GM23338 (cell line): ENCODE data around the gene SUCLG2. TPM values are rescaled to one million over a fixed set of nuclear protein-coding genes. Genes with fewer than 3 reads are reported as not detected.

Experiments
- ATAC-seq: fragments of 200-7000 bp; cut with Tn5 transposase; 3 replicates; pipeline ENCODE4 v1.9.1; 2020
- DNase-seq: peaks from one replicate; pipeline ENCODE4 v3.0.0-alpha.2; 2015; ENCODE audit warnings: low spot score
- H2AFZ ChIP-seq: fragments of 200-600 bp; sonication (generic); 2 replicates; pipeline ENCODE4 v1.8.0; 2016; ENCODE audit warnings: antibody characterized with exemption, mild to moderate bottlenecking, moderate library complexity
- H3F3A ChIP-seq: fragments of 200-600 bp; sonication (generic); replicated peaks from 2 replicates; pipeline ENCODE4 v1.8.0; 2017; ENCODE audit warnings: antibody characterized with exemption, mixed run types, low read depth
- H3K27ac ChIP-seq: fragments of 200-600 bp; sonication (generic); 2 replicates; pipeline ENCODE4 v1.6.1; 2016; ENCODE audit warnings: low read depth
- H3K27me3 ChIP-seq: fragments of 200-600 bp; sonication (generic); 2 replicates; pipeline ENCODE4 v1.8.0; 2016; ENCODE audit warnings: mild to moderate bottlenecking, mixed run types, moderate library complexity; ENCODE audit not compliant: insufficient read depth
- H3K36me3 ChIP-seq: fragments of 200-600 bp; sonication (generic); 2 replicates; pipeline ENCODE4 v1.8.0; 2016; ENCODE audit warnings: mild to moderate bottlenecking; ENCODE audit not compliant: insufficient read depth
- H3K4me1 ChIP-seq: fragments of 200-600 bp; sonication (generic); 2 replicates; pipeline ENCODE4 v1.8.0; 2016; ENCODE audit warnings: mild to moderate bottlenecking, moderate library complexity; ENCODE audit not compliant: insufficient read depth
- H3K4me2 ChIP-seq: fragments of 200-600 bp; sonication (generic); 2 replicates; pipeline ENCODE4 v1.7.1; 2017; ENCODE audit warnings: mixed run types
- H3K4me3 ChIP-seq: fragments of 200-600 bp; sonication (generic); 2 replicates; pipeline ENCODE4 v1.6.1; 2016; ENCODE audit warnings: mixed run types
- H3K79me2 ChIP-seq: fragments of 200-600 bp; sonication (generic); replicated peaks from 2 replicates; pipeline ENCODE4 v1.8.0; 2017; ENCODE audit warnings: mild to moderate bottlenecking; ENCODE audit not compliant: insufficient read depth
- H3K9me2 ChIP-seq: fragments of 200-600 bp; sonication (generic); 2 replicates; pipeline ENCODE4 v1.8.0; 2017; ENCODE audit not compliant: insufficient read depth
- H4K20me1 ChIP-seq: fragments of 200-600 bp; sonication (generic); replicated peaks from 2 replicates; pipeline ENCODE4 v1.8.0; 2017; ENCODE audit warnings: mild to moderate bottlenecking; ENCODE audit not compliant: insufficient read depth
- H3K27ac Mint-ChIP-seq: 2 replicates; pipeline ENCODE4 v1.8.0; 2020; ENCODE audit warnings: inconsistent platforms, mild to moderate bottlenecking, moderate library complexity, mixed read lengths
- H3K27me3 Mint-ChIP-seq: 3 replicates; pipeline ENCODE4 v1.8.0; 2022; ENCODE audit warnings: low read depth, mild to moderate bottlenecking, moderate library complexity, mixed read lengths, inconsistent platforms; ENCODE audit not compliant: insufficient read depth, poor library complexity
- H3K36me3 Mint-ChIP-seq: 3 replicates; pipeline ENCODE4 v1.8.0; 2021; ENCODE audit warnings: low read depth, mild to moderate bottlenecking, inconsistent platforms, moderate library complexity, mixed read lengths
- H3K4me1 Mint-ChIP-seq: 3 replicates; pipeline ENCODE4 v1.8.0; 2020; ENCODE audit warnings: mild to moderate bottlenecking, inconsistent platforms, mixed read lengths
- H3K4me3 Mint-ChIP-seq: 3 replicates; pipeline ENCODE4 v1.8.0; 2021; ENCODE audit warnings: moderate library complexity, mild to moderate bottlenecking, inconsistent platforms, mixed read lengths
- H3K9me3 Mint-ChIP-seq: 3 replicates; pipeline ENCODE4 v1.8.0; 2020; ENCODE audit warnings: moderate library complexity, mild to moderate bottlenecking, inconsistent platforms, mixed read lengths
- CREB1 ChIP-seq: fragments of 250-450 bp; sonication (Bioruptor Pico); IDR thresholded peaks from 2 replicates; pipeline ENCODE4 v1.5.0; 2020; ENCODE audit warnings: low read depth, mild to moderate bottlenecking, moderate library complexity
- EZH2 ChIP-seq: fragments of 200-600 bp; sonication (generic); IDR thresholded peaks from one replicate; pipeline ENCODE4 v1.8.0; 2017; ENCODE audit warnings: antibody characterized with exemption, mild to moderate bottlenecking, low read depth; ENCODE audit not compliant: unreplicated experiment
- EZH2phosphoT487 ChIP-seq: fragments of 200-600 bp; sonication (generic); IDR thresholded peaks from one replicate; pipeline ENCODE4 v1.8.1; 2018; ENCODE audit warnings: antibody characterized with exemption; ENCODE audit not compliant: unreplicated experiment
- JUNB ChIP-seq: IDR thresholded peaks from one replicate; pipeline ENCODE4 v1.6.1; 2016; ENCODE audit warnings: antibody characterized with exemption; ENCODE audit not compliant: unreplicated experiment
- NANOG ChIP-seq: IDR thresholded peaks from 2 replicates; pipeline ENCODE4 v1.6.1; 2016; ENCODE audit warnings: antibody characterized with exemption, borderline replicate concordance
- POLR2AphosphoS5 ChIP-seq: IDR thresholded peaks from 2 replicates; pipeline ENCODE4 v1.6.1; 2016; ENCODE audit warnings: antibody characterized with exemption, low read depth
- STAT1 ChIP-seq: IDR thresholded peaks from one replicate; pipeline ENCODE4 v1.6.1; 2016; ENCODE audit warnings: antibody characterized with exemption; ENCODE audit not compliant: unreplicated experiment
- ZNF114 ChIP-seq: fragments of 250-450 bp; sonication (Bioruptor Pico); IDR thresholded peaks from 2 replicates; pipeline ENCODE4 v1.5.0; 2020; ENCODE audit warnings: mild to moderate bottlenecking, moderate library complexity
- ZNF331 ChIP-seq: fragments of 250-450 bp; sonication (Bioruptor Pico); IDR thresholded peaks from 2 replicates; pipeline ENCODE4 v1.5.0; 2020; ENCODE audit warnings: low read depth, mild to moderate bottlenecking, moderate library complexity
- polyA plus RNA-seq: library from polyadenylated mRNA; unstranded; fragments of >200 nt; fragmentation: Nextera tagmentation; extraction: Ambion mirVana; gene quantifications from 2 replicates; pipeline ENCODE4 v1.2.1, GENCODE V29; 2016
- total RNA-seq: library from RNA; depleted of rRNA; stranded (reverse); fragments of >200 nt; shearing (Covaris generic); gene quantifications from 2 replicates; pipeline ENCODE4 v1.2.3, GENCODE V29; 2014
- TF ChIP-seq, protein P1 (sequence below): IDR thresholded peaks from 2 replicates; pipeline ENCODE4 v1.6.1; 2016; ENCODE audit warnings: antibody characterized with exemption
- TF ChIP-seq, protein P2 (sequence below): IDR thresholded peaks from one replicate; pipeline ENCODE4 v1.6.1; 2018; ENCODE audit warnings: antibody characterized with exemption; ENCODE audit not compliant: unreplicated experiment
- TF ChIP-seq, protein P3 (sequence below): fragments of 250-450 bp; sonication (Bioruptor Pico); IDR thresholded peaks from 2 replicates; pipeline ENCODE4 v1.5.0; 2020; ENCODE audit warnings: mild to moderate bottlenecking, moderate library complexity
- TF ChIP-seq, protein P4 (sequence below), 2 experiments: fragments of 200-600 bp in 1 of 2; sonication (generic) in 1 of 2; conservative IDR thresholded peaks; 2 replicates each; pipeline versions ENCODE4 v1.5.1 to v1.6.1; 2016 to 2017; ENCODE audit warnings: antibody characterized with exemption in 2 of 2, low read depth in 2 of 2, mild to moderate bottlenecking in 2 of 2, moderate library complexity in 1 of 2

The SUCLG2 gene
- total and polyA plus RNA-seq, 2 experiments from 2014 or later, result 29.3 to 39.0 TPM

DNA sequence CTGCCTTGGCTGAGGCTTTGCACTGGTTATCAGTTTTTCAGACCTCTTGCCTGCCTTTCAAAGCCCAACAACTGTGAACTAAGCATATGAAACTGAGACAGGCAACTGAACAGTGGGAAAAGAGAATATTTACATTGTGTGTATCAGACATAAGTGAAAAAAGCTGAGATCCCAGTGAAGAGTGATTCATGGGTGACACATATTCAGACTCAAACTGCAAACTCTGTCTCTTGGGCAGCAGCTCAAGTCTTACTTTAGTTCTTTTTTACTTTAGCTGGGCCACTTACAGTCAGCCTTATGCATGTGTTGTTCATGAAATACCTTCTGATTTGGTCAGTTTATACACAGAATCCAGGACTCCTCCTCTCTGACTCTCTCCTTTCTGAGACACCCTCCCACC lies 19.2 kb downstream of the SUCLG2 start:
- no peaks in the 10 kb centered on the region for H3F3A ChIP-seq
- DNase-seq, result no peak
- H3K4me1 Mint-ChIP-seq, result peaks cover 15% of the 10 kb centered on the region
- H3K79me2 ChIP-seq, result peaks cover 28% of the 10 kb centered on the region
- no peak overlapping the region for H3K4me3 Mint-ChIP-seq
- H3K9me2 ChIP-seq, result 0 out of 2 replicates have a peak, but pooled peaks cover 3% of the 10 kb centered on the region
- H3K27me3 Mint-ChIP-seq, result no peaks in the 10 kb centered on the region
- TF ChIP-seq ZNF114 (CRISPR knock-in tag) (no peak), ZNF331 (CRISPR knock-in tag) (no peak), NANOG (no peak), STAT1 (no peak), EZH2 (no peak), CREB1 (CRISPR knock-in tag) (no peak), EZH2phosphoT487 (no peak), JUNB (no peak), POLR2AphosphoS5 (no peak)
- TF ChIP-seq, protein P1, sequence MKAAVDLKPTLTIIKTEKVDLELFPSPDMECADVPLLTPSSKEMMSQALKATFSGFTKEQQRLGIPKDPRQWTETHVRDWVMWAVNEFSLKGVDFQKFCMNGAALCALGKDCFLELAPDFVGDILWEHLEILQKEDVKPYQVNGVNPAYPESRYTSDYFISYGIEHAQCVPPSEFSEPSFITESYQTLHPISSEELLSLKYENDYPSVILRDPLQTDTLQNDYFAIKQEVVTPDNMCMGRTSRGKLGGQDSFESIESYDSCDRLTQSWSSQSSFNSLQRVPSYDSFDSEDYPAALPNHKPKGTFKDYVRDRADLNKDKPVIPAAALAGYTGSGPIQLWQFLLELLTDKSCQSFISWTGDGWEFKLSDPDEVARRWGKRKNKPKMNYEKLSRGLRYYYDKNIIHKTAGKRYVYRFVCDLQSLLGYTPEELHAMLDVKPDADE, result no peak
- TF ChIP-seq, protein P2, sequence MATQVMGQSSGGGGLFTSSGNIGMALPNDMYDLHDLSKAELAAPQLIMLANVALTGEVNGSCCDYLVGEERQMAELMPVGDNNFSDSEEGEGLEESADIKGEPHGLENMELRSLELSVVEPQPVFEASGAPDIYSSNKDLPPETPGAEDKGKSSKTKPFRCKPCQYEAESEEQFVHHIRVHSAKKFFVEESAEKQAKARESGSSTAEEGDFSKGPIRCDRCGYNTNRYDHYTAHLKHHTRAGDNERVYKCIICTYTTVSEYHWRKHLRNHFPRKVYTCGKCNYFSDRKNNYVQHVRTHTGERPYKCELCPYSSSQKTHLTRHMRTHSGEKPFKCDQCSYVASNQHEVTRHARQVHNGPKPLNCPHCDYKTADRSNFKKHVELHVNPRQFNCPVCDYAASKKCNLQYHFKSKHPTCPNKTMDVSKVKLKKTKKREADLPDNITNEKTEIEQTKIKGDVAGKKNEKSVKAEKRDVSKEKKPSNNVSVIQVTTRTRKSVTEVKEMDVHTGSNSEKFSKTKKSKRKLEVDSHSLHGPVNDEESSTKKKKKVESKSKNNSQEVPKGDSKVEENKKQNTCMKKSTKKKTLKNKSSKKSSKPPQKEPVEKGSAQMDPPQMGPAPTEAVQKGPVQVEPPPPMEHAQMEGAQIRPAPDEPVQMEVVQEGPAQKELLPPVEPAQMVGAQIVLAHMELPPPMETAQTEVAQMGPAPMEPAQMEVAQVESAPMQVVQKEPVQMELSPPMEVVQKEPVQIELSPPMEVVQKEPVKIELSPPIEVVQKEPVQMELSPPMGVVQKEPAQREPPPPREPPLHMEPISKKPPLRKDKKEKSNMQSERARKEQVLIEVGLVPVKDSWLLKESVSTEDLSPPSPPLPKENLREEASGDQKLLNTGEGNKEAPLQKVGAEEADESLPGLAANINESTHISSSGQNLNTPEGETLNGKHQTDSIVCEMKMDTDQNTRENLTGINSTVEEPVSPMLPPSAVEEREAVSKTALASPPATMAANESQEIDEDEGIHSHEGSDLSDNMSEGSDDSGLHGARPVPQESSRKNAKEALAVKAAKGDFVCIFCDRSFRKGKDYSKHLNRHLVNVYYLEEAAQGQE, result no peak
- TF ChIP-seq, protein P3, sequence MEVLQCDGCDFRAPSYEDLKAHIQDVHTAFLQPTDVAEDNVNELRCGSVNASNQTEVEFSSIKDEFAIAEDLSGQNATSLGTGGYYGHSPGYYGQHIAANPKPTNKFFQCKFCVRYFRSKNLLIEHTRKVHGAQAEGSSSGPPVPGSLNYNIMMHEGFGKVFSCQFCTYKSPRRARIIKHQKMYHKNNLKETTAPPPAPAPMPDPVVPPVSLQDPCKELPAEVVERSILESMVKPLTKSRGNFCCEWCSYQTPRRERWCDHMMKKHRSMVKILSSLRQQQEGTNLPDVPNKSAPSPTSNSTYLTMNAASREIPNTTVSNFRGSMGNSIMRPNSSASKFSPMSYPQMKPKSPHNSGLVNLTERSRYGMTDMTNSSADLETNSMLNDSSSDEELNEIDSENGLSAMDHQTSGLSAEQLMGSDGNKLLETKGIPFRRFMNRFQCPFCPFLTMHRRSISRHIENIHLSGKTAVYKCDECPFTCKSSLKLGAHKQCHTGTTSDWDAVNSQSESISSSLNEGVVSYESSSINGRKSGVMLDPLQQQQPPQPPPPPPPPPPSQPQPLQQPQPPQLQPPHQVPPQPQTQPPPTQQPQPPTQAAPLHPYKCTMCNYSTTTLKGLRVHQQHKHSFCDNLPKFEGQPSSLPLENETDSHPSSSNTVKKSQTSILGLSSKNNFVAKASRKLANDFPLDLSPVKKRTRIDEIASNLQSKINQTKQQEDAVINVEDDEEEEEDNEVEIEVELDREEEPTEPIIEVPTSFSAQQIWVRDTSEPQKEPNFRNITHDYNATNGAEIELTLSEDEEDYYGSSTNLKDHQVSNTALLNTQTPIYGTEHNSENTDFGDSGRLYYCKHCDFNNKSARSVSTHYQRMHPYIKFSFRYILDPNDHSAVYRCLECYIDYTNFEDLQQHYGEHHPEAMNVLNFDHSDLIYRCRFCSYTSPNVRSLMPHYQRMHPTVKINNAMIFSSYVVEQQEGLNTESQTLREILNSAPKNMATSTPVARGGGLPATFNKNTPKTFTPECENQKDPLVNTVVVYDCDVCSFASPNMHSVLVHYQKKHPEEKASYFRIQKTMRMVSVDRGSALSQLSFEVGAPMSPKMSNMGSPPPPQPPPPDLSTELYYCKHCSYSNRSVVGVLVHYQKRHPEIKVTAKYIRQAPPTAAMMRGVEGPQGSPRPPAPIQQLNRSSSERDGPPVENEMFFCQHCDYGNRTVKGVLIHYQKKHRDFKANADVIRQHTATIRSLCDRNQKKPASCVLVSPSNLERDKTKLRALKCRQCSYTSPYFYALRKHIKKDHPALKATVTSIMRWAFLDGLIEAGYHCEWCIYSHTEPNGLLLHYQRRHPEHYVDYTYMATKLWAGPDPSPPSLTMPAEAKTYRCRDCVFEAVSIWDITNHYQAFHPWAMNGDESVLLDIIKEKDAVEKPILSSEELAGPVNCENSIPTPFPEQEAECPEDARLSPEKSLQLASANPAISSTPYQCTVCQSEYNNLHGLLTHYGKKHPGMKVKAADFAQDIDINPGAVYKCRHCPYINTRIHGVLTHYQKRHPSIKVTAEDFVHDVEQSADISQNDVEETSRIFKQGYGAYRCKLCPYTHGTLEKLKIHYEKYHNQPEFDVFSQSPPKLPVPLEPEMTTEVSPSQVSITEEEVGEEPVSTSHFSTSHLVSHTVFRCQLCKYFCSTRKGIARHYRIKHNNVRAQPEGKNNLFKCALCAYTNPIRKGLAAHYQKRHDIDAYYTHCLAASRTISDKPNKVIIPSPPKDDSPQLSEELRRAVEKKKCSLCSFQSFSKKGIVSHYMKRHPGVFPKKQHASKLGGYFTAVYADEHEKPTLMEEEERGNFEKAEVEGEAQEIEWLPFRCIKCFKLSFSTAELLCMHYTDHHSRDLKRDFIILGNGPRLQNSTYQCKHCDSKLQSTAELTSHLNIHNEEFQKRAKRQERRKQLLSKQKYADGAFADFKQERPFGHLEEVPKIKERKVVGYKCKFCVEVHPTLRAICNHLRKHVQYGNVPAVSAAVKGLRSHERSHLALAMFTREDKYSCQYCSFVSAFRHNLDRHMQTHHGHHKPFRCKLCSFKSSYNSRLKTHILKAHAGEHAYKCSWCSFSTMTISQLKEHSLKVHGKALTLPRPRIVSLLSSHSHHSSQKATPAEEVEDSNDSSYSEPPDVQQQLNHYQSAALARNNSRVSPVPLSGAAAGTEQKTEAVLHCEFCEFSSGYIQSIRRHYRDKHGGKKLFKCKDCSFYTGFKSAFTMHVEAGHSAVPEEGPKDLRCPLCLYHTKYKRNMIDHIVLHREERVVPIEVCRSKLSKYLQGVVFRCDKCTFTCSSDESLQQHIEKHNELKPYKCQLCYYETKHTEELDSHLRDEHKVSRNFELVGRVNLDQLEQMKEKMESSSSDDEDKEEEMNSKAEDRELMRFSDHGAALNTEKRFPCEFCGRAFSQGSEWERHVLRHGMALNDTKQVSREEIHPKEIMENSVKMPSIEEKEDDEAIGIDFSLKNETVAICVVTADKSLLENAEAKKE (CRISPR knock-in tag), result no peak
- TF ChIP-seq, protein P4, sequence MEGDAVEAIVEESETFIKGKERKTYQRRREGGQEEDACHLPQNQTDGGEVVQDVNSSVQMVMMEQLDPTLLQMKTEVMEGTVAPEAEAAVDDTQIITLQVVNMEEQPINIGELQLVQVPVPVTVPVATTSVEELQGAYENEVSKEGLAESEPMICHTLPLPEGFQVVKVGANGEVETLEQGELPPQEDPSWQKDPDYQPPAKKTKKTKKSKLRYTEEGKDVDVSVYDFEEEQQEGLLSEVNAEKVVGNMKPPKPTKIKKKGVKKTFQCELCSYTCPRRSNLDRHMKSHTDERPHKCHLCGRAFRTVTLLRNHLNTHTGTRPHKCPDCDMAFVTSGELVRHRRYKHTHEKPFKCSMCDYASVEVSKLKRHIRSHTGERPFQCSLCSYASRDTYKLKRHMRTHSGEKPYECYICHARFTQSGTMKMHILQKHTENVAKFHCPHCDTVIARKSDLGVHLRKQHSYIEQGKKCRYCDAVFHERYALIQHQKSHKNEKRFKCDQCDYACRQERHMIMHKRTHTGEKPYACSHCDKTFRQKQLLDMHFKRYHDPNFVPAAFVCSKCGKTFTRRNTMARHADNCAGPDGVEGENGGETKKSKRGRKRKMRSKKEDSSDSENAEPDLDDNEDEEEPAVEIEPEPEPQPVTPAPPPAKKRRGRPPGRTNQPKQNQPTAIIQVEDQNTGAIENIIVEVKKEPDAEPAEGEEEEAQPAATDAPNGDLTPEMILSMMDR (conservative IDR thresholded peaks at IDR 0.05; ENCODE audit: low read depth in 2 of 2), result no peak
- no peaks in the 10 kb centered on the region for H3K27me3 ChIP-seq
- no peaks in the 10 kb centered on the region for H3K9me3 Mint-ChIP-seq
- no peak for ATAC-seq
- H4K20me1 ChIP-seq, result 0 out of 2 replicates have a peak, but pooled peaks cover 5% of the 10 kb centered on the region
- no peak overlapping the region for H3K27ac ChIP-seq
- no peak overlapping the region for H2AFZ ChIP-seq
- H3K4me1 ChIP-seq, result peaks cover 15% of the 10 kb centered on the region
- H3K4me2 ChIP-seq, result no peak overlapping the region
- H3K36me3 ChIP-seq, result no peaks in the 10 kb centered on the region
- H3K36me3 Mint-ChIP-seq, result no peaks in the 10 kb centered on the region; the same call in 1 of the 3 replicates
- H3K27ac Mint-ChIP-seq, result peak overlapping the region; percentile 80; the same call in 1 of the 2 replicates
- no peak overlapping the region for H3K4me3 ChIP-seq
